Measurements from ENCODE around the gene ZBTB34. TPM values are rescaled to one million over a fixed set of nuclear protein-coding genes. Genes with fewer than 3 reads are reported as not detected.

ZBTB34 gene
- total RNA-seq, 3 donors from 2014 or later (not counting 1 experiment from before 2014, with no cell fraction given): 8.9 to 13.9 (median 12.0) TPM

DNA sequence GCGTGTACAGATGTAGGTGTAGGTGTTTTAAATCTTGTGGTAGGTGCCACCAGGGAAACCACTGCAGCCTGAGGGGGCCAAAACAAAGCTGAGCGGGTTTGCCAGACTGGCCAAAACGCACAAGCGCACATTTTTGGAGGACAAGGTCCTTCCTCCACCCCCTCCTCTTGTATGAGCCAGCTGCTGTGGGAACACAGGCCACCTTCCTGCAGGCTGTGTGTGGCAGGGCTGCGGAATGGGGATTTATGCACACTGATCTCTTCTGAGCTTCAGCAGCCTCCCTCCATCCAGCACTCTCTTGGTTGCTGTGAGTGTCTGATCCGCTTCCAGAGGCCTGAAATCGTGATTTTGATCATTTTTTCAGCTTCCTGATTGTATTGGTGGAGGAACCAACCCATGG lies 33.2 kb upstream of the ZBTB34 start:
- peaks cover 7% of the 10 kb centered on the region for H3K36me3 ChIP-seq (ENCODE audit: control insufficient read depth, insufficient read depth, low read length)
- H3K4me1 ChIP-seq (ENCODE audit: control insufficient read depth, insufficient read depth, low read length): no peaks in the 10 kb centered on the region
- H3K4me3 ChIP-seq (ENCODE audit: low read length): no peak overlapping the region
- no peaks in the 10 kb centered on the region for H3K27me3 Mint-ChIP-seq (ENCODE audit: low read depth in 2 of 2)
- H3K36me3 Mint-ChIP-seq: no peaks in the 10 kb centered on the region
- H3K9me3 Mint-ChIP-seq: no peaks in the 10 kb centered on the region
- no peak for DNase-seq
- H3K9me3 ChIP-seq (ENCODE audit: control insufficient read depth, insufficient read depth, low read length): no peaks in the 10 kb centered on the region
- TF ChIP-seq, protein P1, sequence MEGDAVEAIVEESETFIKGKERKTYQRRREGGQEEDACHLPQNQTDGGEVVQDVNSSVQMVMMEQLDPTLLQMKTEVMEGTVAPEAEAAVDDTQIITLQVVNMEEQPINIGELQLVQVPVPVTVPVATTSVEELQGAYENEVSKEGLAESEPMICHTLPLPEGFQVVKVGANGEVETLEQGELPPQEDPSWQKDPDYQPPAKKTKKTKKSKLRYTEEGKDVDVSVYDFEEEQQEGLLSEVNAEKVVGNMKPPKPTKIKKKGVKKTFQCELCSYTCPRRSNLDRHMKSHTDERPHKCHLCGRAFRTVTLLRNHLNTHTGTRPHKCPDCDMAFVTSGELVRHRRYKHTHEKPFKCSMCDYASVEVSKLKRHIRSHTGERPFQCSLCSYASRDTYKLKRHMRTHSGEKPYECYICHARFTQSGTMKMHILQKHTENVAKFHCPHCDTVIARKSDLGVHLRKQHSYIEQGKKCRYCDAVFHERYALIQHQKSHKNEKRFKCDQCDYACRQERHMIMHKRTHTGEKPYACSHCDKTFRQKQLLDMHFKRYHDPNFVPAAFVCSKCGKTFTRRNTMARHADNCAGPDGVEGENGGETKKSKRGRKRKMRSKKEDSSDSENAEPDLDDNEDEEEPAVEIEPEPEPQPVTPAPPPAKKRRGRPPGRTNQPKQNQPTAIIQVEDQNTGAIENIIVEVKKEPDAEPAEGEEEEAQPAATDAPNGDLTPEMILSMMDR (IDR thresholded peaks at IDR 0.05): no peak
- WGBS (ENCODE audit: insufficient coverage): 97% methylated on average over 7 of the region's 7 CpGs
- ATAC-seq: no peak
- no peak overlapping the region for H3K27ac Mint-ChIP-seq
- peaks cover 27 to 40% of the 10 kb centered on the region in 2 donors for H3K4me1 Mint-ChIP-seq
- H3K4me3 Mint-ChIP-seq: no peak overlapping the region
- H3K27ac ChIP-seq (ENCODE audit: low read length): no peak overlapping the region
- intact Hi-C loops (cut with micrococcal nuclease): no loop called here
- no peaks in the 10 kb centered on the region for H3K27me3 ChIP-seq (ENCODE audit: control insufficient read depth, insufficient read depth, low read length)

DNA sequence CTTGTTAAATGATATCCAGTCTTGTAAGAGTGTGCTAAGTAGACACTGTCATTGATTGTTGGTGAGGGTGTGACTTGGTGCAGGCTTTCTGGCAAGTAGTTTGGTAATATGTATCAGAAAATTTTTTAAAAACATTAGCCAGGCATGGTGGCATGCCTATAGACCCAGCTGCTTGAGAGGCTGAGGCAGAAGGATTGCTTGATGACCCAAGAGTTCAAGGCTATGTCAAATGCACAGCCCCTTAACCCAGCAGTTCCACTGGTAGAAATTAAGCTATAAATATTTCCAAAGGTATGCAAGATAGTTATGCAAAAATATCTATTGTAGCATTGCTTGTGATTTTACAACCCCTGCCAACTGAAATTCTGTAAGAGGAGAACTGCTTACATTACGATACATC lies 31.4 kb upstream of the ZBTB34 start:
- TF ChIP-seq, protein P1 (IDR thresholded peaks at IDR 0.05): no peak

DNA sequence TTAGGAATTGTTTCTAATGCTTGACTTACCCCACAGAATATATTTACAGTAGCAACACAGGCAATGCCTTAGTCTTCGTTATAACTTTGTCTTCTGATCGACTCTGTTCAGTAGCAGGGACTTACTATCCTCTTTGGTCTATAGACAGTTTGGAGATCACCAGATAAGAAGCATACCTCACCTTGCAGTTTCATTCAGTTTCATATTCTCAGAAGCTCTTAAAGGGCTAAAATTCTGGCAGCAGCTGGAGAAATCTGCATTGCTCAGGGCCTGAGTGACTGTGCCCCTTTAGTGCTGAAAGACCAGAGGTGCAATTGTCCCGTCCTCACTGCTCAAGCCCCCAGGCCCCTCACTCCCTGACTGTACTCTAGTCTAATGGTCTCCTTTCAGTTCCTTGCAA lies 29.6 kb upstream of the ZBTB34 start:
- Histone ChIP-seq H3K36me3 (ENCODE audit: control insufficient read depth, insufficient read depth, low read length) (peaks cover 29% of the 10 kb centered on the region), H3K4me1 (ENCODE audit: control insufficient read depth, insufficient read depth, low read length) (no peaks in the 10 kb centered on the region), H3K27ac (ENCODE audit: low read length) (no peak overlapping the region), H3K9me3 (ENCODE audit: control insufficient read depth, insufficient read depth, low read length) (no peaks in the 10 kb centered on the region), H3K27me3 (ENCODE audit: control insufficient read depth, insufficient read depth, low read length) (no peaks in the 10 kb centered on the region), H3K4me3 (ENCODE audit: low read length) (no peak overlapping the region)
- Mint-ChIP-seq H3K27me3 (ENCODE audit: low read depth in 2 of 2) (no peaks in the 10 kb centered on the region), H3K36me3 (peaks cover 26% of the 10 kb centered on the region), H3K9me3 (no peaks in the 10 kb centered on the region), H3K4me3 (no peak overlapping the region), H3K4me1 (peaks cover 38 to 47% of the 10 kb centered on the region in 2 donors), H3K27ac (peak overlapping the region in 1 of 2 donors; percentile 38)
- intact Hi-C loops (cut with micrococcal nuclease): no loop called here
- 83% methylated on average over 3 of the region's 3 CpGs for WGBS (ENCODE audit: insufficient coverage)
- ATAC-seq (no peak), DNase-seq (no peak)
- TF ChIP-seq, protein P1 (IDR thresholded peaks at IDR 0.05): no peak

More for the DNA sequence above, 31.4 kb upstream of the ZBTB34 start:
- WGBS (ENCODE audit: insufficient coverage): no CpG with 5 or more reads among the region's 1 CpG
- ATAC-seq: no peak
- Histone ChIP-seq H3K27me3 (ENCODE audit: control insufficient read depth, insufficient read depth, low read length) (no peaks in the 10 kb centered on the region), H3K27ac (ENCODE audit: low read length) (no peak overlapping the region), H3K9me3 (ENCODE audit: control insufficient read depth, insufficient read depth, low read length) (no peaks in the 10 kb centered on the region), H3K4me3 (ENCODE audit: low read length) (no peak overlapping the region), H3K36me3 (ENCODE audit: control insufficient read depth, insufficient read depth, low read length) (peaks cover 25% of the 10 kb centered on the region), H3K4me1 (ENCODE audit: control insufficient read depth, insufficient read depth, low read length) (no peaks in the 10 kb centered on the region)
- Mint-ChIP-seq H3K27ac (no peak overlapping the region), H3K9me3 (no peaks in the 10 kb centered on the region), H3K36me3 (peaks cover 17% of the 10 kb centered on the region), H3K4me3 (no peak overlapping the region), H3K4me1 (peaks cover 31 to 41% of the 10 kb centered on the region in 2 donors), H3K27me3 (ENCODE audit: low read depth in 2 of 2) (no peaks in the 10 kb centered on the region)
- intact Hi-C loops (cut with micrococcal nuclease): no loop called here
- DNase-seq: no peak

DNA sequence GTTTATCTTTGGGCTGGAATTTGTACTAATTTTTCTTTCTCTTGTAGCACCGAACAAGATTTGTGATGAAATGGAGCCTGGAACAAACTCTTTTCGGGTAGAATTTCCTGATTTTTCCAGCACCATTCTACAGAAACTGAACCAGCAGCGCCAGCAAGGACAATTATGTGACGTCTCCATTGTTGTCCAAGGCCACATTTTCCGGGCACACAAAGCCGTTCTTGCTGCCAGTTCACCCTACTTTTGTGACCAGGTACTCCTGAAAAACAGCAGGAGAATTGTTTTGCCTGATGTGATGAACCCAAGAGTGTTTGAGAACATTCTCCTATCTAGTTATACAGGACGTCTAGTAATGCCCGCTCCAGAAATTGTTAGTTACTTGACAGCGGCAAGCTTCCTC lies 28.0 kb upstream of the ZBTB34 start:
- H3K4me3 Mint-ChIP-seq: no peak overlapping the region
- 98% methylated on average over 9 of the region's 9 CpGs for WGBS (ENCODE audit: insufficient coverage)
- no peak overlapping the region for H3K27ac Mint-ChIP-seq
- no peaks in the 10 kb centered on the region for H3K9me3 Mint-ChIP-seq
- H3K27me3 ChIP-seq (ENCODE audit: control insufficient read depth, insufficient read depth, low read length): no peaks in the 10 kb centered on the region
- intact Hi-C loops (cut with micrococcal nuclease): no loop called here
- peaks cover 34% of the 10 kb centered on the region for H3K36me3 ChIP-seq (ENCODE audit: control insufficient read depth, insufficient read depth, low read length)
- TF ChIP-seq, protein P1 (IDR thresholded peaks at IDR 0.05): no peak
- no peak overlapping the region for H3K4me3 ChIP-seq (ENCODE audit: low read length)
- DNase-seq: no peak
- no peaks in the 10 kb centered on the region for H3K9me3 ChIP-seq (ENCODE audit: control insufficient read depth, insufficient read depth, low read length)
- ATAC-seq: no peak
- H3K4me1 Mint-ChIP-seq: peaks cover 40 to 44% of the 10 kb centered on the region in 2 donors
- H3K27me3 Mint-ChIP-seq (ENCODE audit: low read depth in 2 of 2): no peaks in the 10 kb centered on the region
- H3K36me3 Mint-ChIP-seq: peaks cover 26% of the 10 kb centered on the region
- no peak overlapping the region for H3K27ac ChIP-seq (ENCODE audit: low read length)
- H3K4me1 ChIP-seq (ENCODE audit: control insufficient read depth, insufficient read depth, low read length): no peaks in the 10 kb centered on the region
